SH-SY5Y (cell line): Measurements from ENCODE around the gene GRAP.

ENCODE experiments used
- GATA2 ChIP-seq: IDR thresholded peaks from 2 replicates; pipeline ENCODE4 v1.6.1; 2011; ENCODE audit warnings: mild to moderate bottlenecking, low read depth, low read length
- GATA3 ChIP-seq: IDR thresholded peaks from 2 replicates; pipeline ENCODE4 v1.6.1; 2011; ENCODE audit warnings: low read depth, mild to moderate bottlenecking, low read length, moderate library complexity

DNA sequence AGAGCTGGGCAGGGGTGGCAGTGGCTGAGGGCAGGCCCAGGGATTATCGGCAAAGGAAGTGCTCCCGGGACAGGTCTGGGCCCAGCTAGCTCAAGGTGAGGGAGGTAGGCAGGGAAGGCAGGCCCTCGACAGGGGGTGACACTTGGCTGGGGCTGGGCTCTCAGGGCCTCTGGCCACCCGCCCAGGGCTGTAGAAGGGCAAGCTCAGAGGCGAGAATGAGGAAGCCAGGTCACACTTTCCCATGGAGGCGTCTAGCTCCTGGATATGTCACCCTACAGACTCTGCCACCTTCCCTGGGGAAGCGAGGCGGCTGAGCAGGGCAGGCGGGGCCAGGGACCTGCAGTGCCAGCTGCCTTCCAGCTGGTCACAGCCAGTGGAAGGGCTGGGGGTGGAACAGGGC lies 61.3 kb downstream of the GRAP start:
- no peak for TF ChIP-seq GATA3
- no peak for TF ChIP-seq GATA2
